Endodermal cell (in vitro differentiated cells): Measurements from ENCODE around the gene HPN. TPM values are rescaled to one million over a fixed set of nuclear protein-coding genes. Genes with fewer than 3 reads are reported as not detected.
"Not testable (repeated sequence)": the region's sequence is repeated elsewhere in the genome, so short reads cannot be mapped to it uniquely, and the experiment has no call there.

Source experiments
- DNase-seq: peaks from one replicate; pipeline ENCODE4 v3.0.0-alpha.2; 2017
- H3K27ac ChIP-seq: 2 replicates; pipeline ENCODE4 v1.5.1; 2013; ENCODE audit warnings: mild to moderate bottlenecking, low read depth, low read length, moderate library complexity
- H3K27me3 ChIP-seq: 2 replicates; pipeline ENCODE4 v1.6.1; 2013; ENCODE audit warnings: mild to moderate bottlenecking, low read length, moderate library complexity; ENCODE audit not compliant: insufficient read depth, control insufficient read depth, poor library complexity, severe bottlenecking
- H3K36me3 ChIP-seq: 2 replicates; pipeline ENCODE4 v1.7.0; 2013; ENCODE audit warnings: mild to moderate bottlenecking, low read length, moderate library complexity; ENCODE audit not compliant: control insufficient read depth, insufficient read depth
- H3K4me1 ChIP-seq: one replicate; pipeline ENCODE4 v1.7.0; 2013; ENCODE audit warnings: low read length; ENCODE audit not compliant: control insufficient read depth, insufficient read depth
- H3K4me3 ChIP-seq: 2 replicates; pipeline ENCODE4 v1.5.1; 2013; ENCODE audit warnings: mild to moderate bottlenecking, low read length, moderate library complexity
- H3K9ac ChIP-seq: 2 replicates; pipeline ENCODE4 v1.6.1; 2013; ENCODE audit warnings: mild to moderate bottlenecking, low read length, moderate library complexity; ENCODE audit not compliant: poor library complexity, severe bottlenecking; ENCODE audit errors: extremely low read depth
- H3K9me3 ChIP-seq: 2 replicates; pipeline ENCODE4 v1.6.1; 2013; ENCODE audit warnings: mild to moderate bottlenecking, low read length, moderate library complexity; ENCODE audit not compliant: control insufficient read depth
- H3K27ac Mint-ChIP-seq: 2 replicates; pipeline ENCODE4 v1.8.0; 2020; ENCODE audit warnings: mixed read lengths
- H3K27me3 Mint-ChIP-seq: 2 replicates; pipeline ENCODE4 v1.8.0; 2021; ENCODE audit warnings: mild to moderate bottlenecking, mixed read lengths; ENCODE audit not compliant: insufficient read depth
- H3K36me3 Mint-ChIP-seq: 2 replicates; pipeline ENCODE4 v1.8.0; 2020; ENCODE audit warnings: low read depth, mixed read lengths
- H3K4me1 Mint-ChIP-seq: 2 replicates; pipeline ENCODE4 v1.8.0; 2020; ENCODE audit warnings: mixed read lengths
- H3K4me3 Mint-ChIP-seq: 2 replicates; pipeline ENCODE4 v1.8.0; 2020; ENCODE audit warnings: mild to moderate bottlenecking, moderate library complexity, mixed read lengths
- H3K9me3 Mint-ChIP-seq: 2 replicates; pipeline ENCODE4 v1.8.0; 2020; ENCODE audit warnings: mild to moderate bottlenecking, mixed read lengths
- WGBS, 2 experiments: methylation state at CpG; one replicate each; pipeline versions ENCODE4 v1.1.5 to v1.1.7; 2013; ENCODE audit warnings: missing lambda C conversion rate in 2 of 2, mixed read lengths in 1 of 2; ENCODE audit not compliant: insufficient coverage in 1 of 2, insufficient read length in 1 of 2; 5-methylcytosine and 5-hydroxymethylcytosine counted together
- total RNA-seq, 2 donors: library from RNA; stranded (reverse); fragmentation: NEBNext Ultra II Directional in 1 of 2; extraction: Animal tissue kit (Norgen Biotek cat#: 25700) in 1 of 2; gene quantifications; 2 replicates in 1 of 2; 3 replicates in 1 of 2; pipeline ENCODE4 v1.2.1, GENCODE V29; 2021
- TF ChIP-seq, protein P1 (sequence below): fragments of 200-600 bp; sonication (generic); conservative IDR thresholded peaks from 2 replicates; pipeline ENCODE4 v1.5.0; 2021; ENCODE audit warnings: antibody characterized with exemption, mild to moderate bottlenecking

HPN gene
- total RNA-seq, 2 donors from 2014 or later, result 29.0 to 49.6 TPM

DNA sequence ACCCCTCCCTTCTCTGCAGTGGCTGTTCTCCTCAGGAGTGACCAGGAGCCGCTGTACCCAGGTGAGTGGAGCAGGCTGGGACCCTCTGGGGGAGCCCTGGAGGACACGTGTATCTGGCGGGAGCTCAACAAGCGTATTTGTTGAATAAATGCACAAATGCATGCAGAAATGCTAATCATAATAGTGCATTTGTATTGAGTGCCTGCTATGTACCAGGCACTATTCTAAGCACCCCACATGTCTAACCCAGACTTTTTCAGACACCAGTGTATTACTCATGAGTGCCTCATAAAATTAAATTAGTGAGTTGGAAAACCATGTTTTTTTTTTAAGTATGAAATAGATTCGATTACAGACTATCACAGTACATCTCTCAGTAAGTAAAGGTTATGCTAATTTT, 7.9 kb downstream of the HPN start:
- H3K27ac ChIP-seq, result no peak overlapping the region
- no peak overlapping the region for H3K27ac Mint-ChIP-seq
- no peaks in the 10 kb centered on the region for H3K36me3 ChIP-seq
- WGBS, 2 experiments, result 87 to 100% methylated on average over 2 to 4 of the region's 5 CpGs
- no peaks in the 10 kb centered on the region for H3K9me3 Mint-ChIP-seq
- H3K9me3 ChIP-seq, result no peaks in the 10 kb centered on the region
- H3K27me3 ChIP-seq, result no peaks in the 10 kb centered on the region
- H3K9ac ChIP-seq, result no peak overlapping the region
- H3K4me3 ChIP-seq, result no peak overlapping the region
- TF ChIP-seq, protein P1, sequence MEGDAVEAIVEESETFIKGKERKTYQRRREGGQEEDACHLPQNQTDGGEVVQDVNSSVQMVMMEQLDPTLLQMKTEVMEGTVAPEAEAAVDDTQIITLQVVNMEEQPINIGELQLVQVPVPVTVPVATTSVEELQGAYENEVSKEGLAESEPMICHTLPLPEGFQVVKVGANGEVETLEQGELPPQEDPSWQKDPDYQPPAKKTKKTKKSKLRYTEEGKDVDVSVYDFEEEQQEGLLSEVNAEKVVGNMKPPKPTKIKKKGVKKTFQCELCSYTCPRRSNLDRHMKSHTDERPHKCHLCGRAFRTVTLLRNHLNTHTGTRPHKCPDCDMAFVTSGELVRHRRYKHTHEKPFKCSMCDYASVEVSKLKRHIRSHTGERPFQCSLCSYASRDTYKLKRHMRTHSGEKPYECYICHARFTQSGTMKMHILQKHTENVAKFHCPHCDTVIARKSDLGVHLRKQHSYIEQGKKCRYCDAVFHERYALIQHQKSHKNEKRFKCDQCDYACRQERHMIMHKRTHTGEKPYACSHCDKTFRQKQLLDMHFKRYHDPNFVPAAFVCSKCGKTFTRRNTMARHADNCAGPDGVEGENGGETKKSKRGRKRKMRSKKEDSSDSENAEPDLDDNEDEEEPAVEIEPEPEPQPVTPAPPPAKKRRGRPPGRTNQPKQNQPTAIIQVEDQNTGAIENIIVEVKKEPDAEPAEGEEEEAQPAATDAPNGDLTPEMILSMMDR, result no peak
- H3K4me1 Mint-ChIP-seq, result peaks cover 16% of the 10 kb centered on the region
- H3K27me3 Mint-ChIP-seq, result no peaks in the 10 kb centered on the region
- H3K36me3 Mint-ChIP-seq, result peaks cover 27% of the 10 kb centered on the region
- H3K4me1 ChIP-seq, result no peaks in the 10 kb centered on the region
- DNase-seq, result no peak
- H3K4me3 Mint-ChIP-seq, result no peak overlapping the region

DNA sequence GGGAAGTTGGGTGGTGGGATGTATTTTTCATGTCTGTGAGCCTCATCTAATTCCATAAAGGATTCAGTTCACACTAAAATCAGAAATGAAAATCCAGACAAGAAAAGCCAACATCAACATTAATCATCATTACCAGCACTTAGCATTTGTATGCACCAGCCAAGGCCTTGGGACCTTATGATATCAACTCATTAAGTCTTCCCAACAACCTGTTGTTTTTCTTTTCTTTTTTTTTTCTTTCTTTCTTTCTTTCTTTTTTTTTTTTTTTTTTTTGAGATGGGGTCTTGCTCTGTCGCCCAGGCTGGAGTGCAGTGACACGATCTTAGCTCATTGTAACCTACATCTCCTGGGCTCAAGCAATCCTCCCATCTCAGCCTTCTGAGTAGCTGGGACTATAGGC, 9.1 kb downstream of the HPN start:
- Mint-ChIP-seq H3K36me3 (peaks cover 27% of the 10 kb centered on the region), H3K4me1 (peaks cover 15% of the 10 kb centered on the region)
- H3K27me3 ChIP-seq, H3K4me1 ChIP-seq, H3K9me3 ChIP-seq, H3K9ac ChIP-seq, H3K4me3 ChIP-seq, H3K27ac Mint-ChIP-seq, H3K27me3 Mint-ChIP-seq, DNase-seq, H3K4me3 Mint-ChIP-seq, H3K27ac ChIP-seq, H3K36me3 ChIP-seq, H3K9me3 Mint-ChIP-seq: not testable (repeated sequence)
- 89 to 100% methylated on average over 2 of the region's 2 CpGs for WGBS, 2 experiments

DNA sequence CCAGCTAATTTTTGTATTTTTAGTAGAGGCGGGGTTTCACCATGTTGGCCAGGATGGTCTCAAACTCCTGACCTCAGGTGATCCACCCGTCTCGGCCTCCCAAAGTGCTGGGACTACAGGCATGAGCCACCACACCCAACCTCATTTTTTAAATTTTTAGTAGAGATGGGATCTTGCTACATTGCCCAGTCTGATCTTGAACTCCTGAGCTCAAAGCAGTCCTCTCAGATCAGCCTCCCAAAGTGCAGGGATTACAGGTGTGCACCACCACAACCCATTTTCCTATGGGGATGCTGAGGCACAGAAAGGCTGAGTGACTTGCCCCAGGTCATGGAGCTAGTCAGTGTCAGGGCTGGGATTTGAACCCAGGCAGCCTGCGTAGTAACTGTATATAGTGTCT, 9.7 kb downstream of the HPN start:
- peaks cover 25% of the 10 kb centered on the region for H3K36me3 Mint-ChIP-seq
- H3K4me1 ChIP-seq, H3K9me3 ChIP-seq, H3K9ac ChIP-seq, H3K4me3 Mint-ChIP-seq, H3K9me3 Mint-ChIP-seq, H3K4me3 ChIP-seq, H3K27ac ChIP-seq, H3K27ac Mint-ChIP-seq, DNase-seq, H3K27me3 ChIP-seq, H3K27me3 Mint-ChIP-seq, H3K36me3 ChIP-seq: not testable (repeated sequence)
- WGBS, 2 experiments, result 91 to 100% methylated on average over 1 to 4 of the region's 4 CpGs
- peaks cover 20% of the 10 kb centered on the region for H3K4me1 Mint-ChIP-seq

GRCh38 chr19:35051796-35052195, 10.3 kb downstream of the HPN start:
- H3K27ac ChIP-seq, result no peak overlapping the region
- Mint-ChIP-seq H3K4me3 (no peak overlapping the region), H3K27ac (no peak overlapping the region), H3K36me3 (peaks cover 25% of the 10 kb centered on the region), H3K9me3 (no peaks in the 10 kb centered on the region), H3K4me1 (peaks cover 20% of the 10 kb centered on the region), H3K27me3 (no peaks in the 10 kb centered on the region)
- no peaks in the 10 kb centered on the region for H3K27me3 ChIP-seq
- H3K36me3 ChIP-seq, result no peaks in the 10 kb centered on the region
- H3K9ac ChIP-seq, result no peak overlapping the region
- H3K4me1 ChIP-seq, result no peaks in the 10 kb centered on the region
- WGBS, 2 experiments, result 94 to 95% methylated on average over 3 to 5 of the region's 5 CpGs
- H3K4me3 ChIP-seq, result no peak overlapping the region
- no peaks in the 10 kb centered on the region for H3K9me3 ChIP-seq
- no peak for DNase-seq
- TF ChIP-seq, protein P1, result no peak
